MV-4-11 (cell line): ENCODE data around the gene PKDREJ.
"Not testable (repeated sequence)": the region's sequence is repeated elsewhere in the genome, so short reads cannot be mapped to it uniquely, and the experiment has no call there.

Experiments
- DNase-seq: peaks from one replicate; lab custom pipeline; 2025; lab: John Stamatoyannopoulos, UW

Gene PKDREJ

GRCh38 chr22:46264520-46264919 is 1.4 kb upstream of the PKDREJ start:
- not testable (repeated sequence) for DNase-seq

- no peak for DNase-seq
Observed at GRCh38 chr22:46262449-46263215, 511 bp downstream of the PKDREJ start.

- no peak for DNase-seq
Observed at GRCh38 chr22:46260038-46260437, 3.1 kb downstream of the PKDREJ start.

- DNase-seq, result peak; percentile 90
Observed at GRCh38 chr22:46259374-46259773, 3.8 kb downstream of the PKDREJ start.

- peak; percentile 93 for DNase-seq
Observed at GRCh38 chr22:46256358-46256958, 6.7 kb downstream of the PKDREJ start.

GRCh38 chr22:46251816-46252380 is 11.2 kb downstream of the PKDREJ start:
- DNase-seq, result no peak

GRCh38 chr22:46251266-46251665 is 11.9 kb downstream of the PKDREJ start:
- DNase-seq, result no peak

GRCh38 chr22:46250783-46251125 is 12.4 kb downstream of the PKDREJ start:
- DNase-seq, result no peak

- DNase-seq, result peak; percentile 86
Observed at GRCh38 chr22:46250035-46250782, 12.9 kb downstream of the PKDREJ start, which contains the start of gene CDPF1. CDPF1 (minus strand) TSS chr22:46250293; CDS start chr22:46248284, 2,009 bp downstream.

GRCh38 chr22:46247443-46247975 is 15.6 kb downstream of the PKDREJ start:
- DNase-seq, result no peak

GRCh38 chr22:46246178-46246577 is 17.0 kb downstream of the PKDREJ start:
- DNase-seq, result no peak

- DNase-seq, result no peak
Observed at GRCh38 chr22:46245511-46245910, 17.6 kb downstream of the PKDREJ start.

GRCh38 chr22:46244771-46245170 is 18.4 kb downstream of the PKDREJ start:
- DNase-seq, result no peak

- peak; percentile 60 for DNase-seq
Observed at GRCh38 chr22:46242076-46242475, 21.1 kb downstream of the PKDREJ start.

- no peak for DNase-seq
Observed at GRCh38 chr22:46241396-46242007, 21.6 kb downstream of the PKDREJ start.

- no peak for DNase-seq
Observed at GRCh38 chr22:46240907-46241306, 22.2 kb downstream of the PKDREJ start.

GRCh38 chr22:46240506-46240905 is 22.6 kb downstream of the PKDREJ start:
- DNase-seq, result peak; percentile 9

- DNase-seq, result no peak
Observed at GRCh38 chr22:46240073-46240472, 23.1 kb downstream of the PKDREJ start.

GRCh38 chr22:46239261-46240048 is 23.7 kb downstream of the PKDREJ start:
- DNase-seq, result no peak

- DNase-seq, result no peak
Observed at GRCh38 chr22:46238541-46238940, 24.6 kb downstream of the PKDREJ start.
